HCEC 1CT (cell line): Measurements from ENCODE around the gene ZNF197.
"Not testable (repeated sequence)": the region's sequence is repeated elsewhere in the genome, so short reads cannot be mapped to it uniquely, and the experiment has no call there.

Experiments
- DNase-seq: peaks from one replicate; pipeline ENCODE4 v3.0.0-alpha.2; 2017

Gene ZNF197

DNA sequence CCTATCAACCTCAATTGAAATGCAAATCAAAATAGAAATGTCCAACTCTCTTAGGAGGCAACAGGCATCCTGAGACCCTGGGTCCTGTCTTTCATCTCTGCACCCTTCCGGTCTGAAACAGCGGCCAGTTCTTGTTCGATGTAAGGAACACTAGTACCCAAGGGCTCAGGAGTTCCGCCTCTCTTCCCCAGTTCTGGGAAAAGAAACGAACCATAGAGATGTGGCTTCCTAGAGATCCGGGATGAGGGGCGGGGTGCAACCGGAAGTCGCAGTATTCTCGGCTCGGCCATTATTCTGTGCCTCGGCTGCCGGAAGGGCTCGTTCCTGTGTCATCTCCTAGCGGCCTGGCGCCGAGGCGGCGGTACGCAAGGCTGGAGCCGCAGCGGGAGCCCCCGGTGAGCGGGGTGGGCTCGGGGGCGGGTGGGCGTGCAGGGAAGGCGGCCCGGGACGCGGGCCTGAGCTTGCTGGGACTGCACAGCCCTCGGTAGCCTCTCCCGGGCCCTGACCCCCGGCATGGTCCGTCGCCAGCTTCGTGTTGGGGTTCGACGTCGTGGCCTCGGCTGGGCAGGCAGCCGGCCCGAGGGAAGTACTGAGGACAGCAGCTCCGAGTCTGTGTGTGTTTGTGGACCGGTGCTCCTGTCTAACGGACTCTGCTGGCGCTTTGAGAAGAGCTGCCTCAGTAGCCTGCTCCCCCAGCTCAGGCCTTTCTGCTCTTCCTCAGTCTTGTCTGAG is at the start of gene ZNF197:
TSS of gene ZNF197 (plus strand) at position 288 of the 732 bp plus-strand sequence. CDS start 4,119 bp downstream, outside the sequence.
- peak; percentile 89 for DNase-seq

DNA sequence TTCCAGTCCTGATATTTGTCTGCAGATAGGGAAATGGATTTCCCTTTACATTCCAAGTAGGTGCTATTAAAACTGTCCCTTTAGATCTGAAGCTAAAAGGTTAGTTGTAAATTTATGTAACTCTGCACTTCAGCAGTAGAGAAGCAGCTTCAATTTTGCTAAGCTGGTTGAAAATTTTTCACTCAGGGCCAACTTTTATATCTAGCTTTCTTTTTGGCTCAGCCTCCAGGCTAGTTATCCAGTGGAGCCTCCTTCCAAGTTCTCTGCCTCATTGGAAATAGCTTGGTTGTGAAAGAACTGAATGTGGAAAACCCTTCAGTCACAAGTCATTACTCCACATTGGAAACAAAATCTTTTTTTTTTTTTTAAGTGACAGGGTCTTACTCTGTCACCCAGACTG is 48.2 kb upstream of the ZNF197 start:
- DNase-seq, result no peak

DNA sequence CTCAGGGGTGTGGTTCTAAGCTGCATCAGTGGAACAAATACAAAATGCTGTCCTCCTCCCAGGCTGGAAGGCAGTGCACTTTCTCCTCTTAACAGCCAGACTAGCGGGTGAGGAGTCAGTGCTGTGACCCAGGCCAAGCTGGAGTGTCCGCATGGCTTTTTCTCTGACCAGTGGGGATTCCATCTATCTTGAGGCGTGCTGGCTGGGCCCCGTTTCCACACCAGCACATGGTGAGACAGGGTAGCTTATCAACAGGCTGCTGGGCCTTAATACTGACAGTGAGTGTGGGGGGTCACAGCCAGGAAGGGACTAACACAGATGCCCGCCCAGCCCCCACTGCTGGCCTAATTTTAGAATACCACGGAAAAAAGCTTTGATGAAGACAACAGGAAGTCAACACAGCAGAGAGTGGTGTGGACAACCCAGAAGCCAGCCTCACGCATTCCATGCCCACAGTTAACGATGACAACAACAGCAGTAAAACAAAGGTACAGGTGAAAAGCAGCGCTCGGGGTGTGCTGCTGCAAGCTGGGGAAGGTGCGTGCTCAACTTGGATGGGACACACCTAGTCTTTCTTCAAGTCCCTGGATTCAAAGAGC is 47.4 kb upstream of the ZNF197 start:
- DNase-seq, result not testable (repeated sequence)

DNA sequence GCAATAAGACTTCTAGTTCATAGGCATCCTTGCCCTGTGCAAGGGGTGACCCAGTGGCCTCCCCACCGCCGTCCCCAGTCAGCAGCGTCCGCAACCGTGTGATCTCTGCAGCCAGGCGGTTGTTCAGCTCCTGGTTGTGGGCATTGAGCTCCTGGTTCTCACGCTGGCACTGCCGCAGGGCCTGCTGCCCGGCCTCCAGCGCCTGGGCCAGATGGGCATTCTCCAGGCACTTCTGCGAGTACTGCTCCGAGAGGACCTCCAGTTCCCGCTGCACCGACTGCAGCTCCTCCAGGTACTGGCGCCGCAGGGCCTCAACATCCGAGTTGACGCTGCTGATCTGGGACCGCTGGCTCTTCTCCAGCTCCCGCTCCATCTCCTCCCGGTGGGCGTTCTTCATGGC is 46.5 kb upstream of the ZNF197 start:
- DNase-seq, result not testable (repeated sequence)

DNA sequence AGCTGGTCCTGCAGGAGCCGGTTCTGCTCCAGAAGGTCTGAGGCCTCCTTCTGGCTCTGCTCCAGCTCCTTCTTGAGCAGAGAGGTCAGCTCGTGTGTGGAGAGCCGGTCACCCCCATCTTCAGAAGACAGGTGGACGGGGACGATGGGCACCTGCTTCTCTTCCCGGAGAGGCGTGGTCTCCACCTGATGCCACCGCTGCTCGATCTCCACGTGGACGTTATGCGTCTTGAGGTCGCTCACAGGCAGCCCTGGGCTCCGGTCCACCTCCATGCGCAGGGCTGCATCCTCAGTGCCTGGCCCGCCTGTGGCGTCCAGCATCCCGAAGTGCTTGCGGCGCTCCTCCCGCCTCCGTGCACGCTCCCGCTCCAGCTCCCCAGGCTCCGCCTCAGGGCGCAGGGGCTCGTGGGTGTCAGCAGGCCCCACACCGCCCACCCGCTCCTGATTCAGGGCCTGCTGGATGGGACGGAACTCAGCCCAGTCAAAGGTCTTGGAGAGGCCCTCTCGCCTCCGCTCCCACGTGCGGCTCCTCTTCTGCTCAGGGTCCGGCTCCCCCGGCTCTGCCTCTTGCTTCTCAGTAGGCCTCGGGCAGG is 45.8 kb upstream of the ZNF197 start:
- DNase-seq, result not testable (repeated sequence)

DNA sequence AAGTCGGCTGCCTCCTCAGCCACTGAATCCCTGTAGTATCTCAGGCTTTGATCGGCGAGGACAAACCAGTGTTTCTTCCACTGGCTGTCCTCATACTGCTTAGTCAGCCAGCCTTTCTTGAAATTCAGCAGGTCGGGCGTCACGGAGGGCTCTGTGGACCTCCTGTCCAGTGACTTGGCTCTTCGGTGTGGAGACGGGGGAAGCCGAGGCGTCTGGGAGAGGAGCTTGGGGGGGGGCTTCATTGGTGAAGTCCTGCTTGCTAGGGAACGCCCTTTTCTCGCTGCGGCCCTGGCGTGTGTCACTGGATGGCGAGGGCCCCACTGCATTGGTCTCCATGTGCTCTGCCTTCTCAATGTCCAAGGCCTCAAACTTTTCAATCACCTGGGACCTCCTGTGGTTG is 45.1 kb upstream of the ZNF197 start:
- not testable (repeated sequence) for DNase-seq

DNA sequence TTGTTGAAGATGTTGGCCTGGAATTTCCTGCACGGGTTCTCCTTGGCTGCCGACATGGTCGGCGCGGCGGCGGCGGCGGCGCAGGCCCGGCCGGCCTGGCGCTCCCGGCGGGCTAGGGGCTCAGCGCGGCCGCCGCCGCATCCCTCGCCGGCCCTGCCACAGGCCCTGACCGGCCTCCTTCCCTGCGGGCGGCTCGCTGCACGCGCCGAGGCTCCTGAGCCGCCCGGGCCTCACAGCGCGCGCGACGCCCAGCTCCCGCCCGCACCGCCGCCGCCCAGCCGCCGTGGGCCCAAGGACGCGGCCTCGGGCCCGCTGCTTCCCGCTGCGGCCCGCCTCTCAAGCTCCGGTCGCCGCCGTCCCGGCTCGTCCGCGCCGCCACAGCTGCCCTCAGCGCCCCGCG is 43.9 kb upstream of the ZNF197 start:
- not testable (repeated sequence) for DNase-seq

DNA sequence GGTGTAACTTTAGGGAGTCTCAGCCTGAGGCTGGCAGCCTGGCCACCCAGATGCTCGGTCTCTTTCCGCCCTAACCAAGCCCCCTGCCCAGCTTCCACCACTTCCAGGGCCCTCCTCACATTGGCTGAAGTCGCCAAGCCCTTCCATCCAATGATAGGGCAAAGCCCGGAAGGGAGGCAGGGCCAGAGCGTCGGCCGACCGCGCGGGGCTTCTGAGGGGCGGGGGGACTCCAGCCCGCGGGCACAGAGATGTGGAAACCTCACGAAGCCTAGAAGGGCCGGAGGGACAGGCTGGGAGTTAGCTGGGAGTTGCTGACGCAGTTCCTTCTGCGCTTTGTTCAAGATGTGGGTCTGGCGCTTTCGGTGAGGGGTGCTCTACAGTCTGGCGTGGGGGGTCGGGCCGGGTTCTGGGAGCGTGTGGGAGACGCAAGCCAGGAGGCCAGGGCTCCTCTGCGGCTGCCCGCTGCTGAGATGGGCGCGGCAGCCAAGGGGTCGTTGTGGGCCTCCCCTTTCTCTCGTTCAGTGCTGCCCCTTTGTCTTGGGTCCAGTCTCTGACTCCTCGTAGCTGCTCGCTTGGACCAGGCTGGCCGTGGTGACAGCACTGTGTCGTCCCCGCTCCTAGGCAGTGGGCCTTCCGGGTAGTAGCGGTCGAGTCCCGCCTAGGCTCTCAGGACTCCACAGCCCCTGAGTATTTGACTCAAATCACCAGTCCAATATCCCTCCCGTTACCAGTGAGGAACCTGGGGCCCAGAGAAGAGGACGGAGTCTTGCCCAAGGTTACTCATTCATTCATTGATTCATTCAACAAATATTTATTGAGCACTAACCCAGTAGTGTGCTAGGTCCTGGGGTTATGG is 40.0 kb upstream of the ZNF197 start, which contains the start of gene ZNF660:
TSS of gene ZNF660 (plus strand) at position 319 of the 856 bp plus-strand sequence. CDS start 9,230 bp downstream, outside the sequence.
- peak; percentile 45 for DNase-seq

DNA sequence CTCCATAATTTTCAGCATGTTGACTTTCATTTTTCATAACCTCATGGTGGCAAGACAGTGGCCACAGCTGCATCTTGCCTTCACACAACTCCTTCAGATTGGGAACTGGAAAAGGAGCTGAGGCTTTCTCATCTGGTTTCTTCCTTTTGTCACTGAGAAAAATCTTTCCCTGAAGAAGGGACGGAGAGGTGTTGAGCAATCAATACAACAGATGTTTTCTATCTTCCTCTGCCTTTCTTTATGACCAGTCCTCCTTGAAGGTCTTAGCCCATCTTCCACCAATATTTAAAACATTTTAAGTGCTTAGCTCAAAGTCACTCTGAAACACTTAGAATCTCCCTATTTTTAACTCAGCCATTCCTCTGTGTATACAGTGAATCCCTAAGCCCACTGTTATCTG is 28.2 kb upstream of the ZNF197 start:
- peak; percentile 25 for DNase-seq

DNA sequence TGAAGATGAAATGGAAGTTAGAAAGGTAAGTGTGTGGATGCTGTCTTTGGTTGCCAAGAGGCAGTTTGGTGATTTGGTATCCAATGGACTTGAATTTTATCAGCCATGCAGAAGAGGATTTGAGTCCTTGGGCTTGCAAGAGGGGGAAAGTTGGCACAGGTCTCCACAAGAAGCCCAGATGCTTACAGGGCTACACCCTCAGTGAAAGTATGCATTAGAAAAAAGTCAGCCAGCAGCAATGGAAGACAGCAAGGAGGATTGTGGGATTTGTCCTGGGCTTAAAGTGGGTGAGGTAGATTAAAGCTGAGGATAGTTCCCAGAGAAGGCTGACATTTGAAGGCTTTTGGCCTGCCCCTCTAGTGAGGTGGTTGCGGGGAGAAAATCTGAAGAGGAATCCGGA is 23.1 kb upstream of the ZNF197 start:
- DNase-seq, result no peak

DNA sequence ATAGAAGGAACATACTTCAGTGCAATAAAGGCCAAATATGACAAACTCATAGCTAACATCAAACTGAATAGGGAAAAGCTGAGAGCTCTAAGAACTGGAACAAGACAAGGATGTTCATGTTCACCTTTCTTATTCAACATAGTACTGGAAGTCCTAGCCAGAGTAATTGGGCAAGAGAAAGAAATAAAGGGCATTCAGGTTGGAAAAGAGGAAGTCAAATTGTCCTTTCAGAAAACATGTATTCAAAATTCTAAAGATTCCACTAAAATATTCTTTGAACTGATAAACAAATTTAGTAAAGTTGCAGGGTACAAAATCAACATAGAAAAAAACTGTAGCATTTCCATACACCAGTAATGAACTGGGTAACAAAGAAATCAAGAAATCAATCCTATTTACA is 12.2 kb upstream of the ZNF197 start:
- no peak for DNase-seq

DNA sequence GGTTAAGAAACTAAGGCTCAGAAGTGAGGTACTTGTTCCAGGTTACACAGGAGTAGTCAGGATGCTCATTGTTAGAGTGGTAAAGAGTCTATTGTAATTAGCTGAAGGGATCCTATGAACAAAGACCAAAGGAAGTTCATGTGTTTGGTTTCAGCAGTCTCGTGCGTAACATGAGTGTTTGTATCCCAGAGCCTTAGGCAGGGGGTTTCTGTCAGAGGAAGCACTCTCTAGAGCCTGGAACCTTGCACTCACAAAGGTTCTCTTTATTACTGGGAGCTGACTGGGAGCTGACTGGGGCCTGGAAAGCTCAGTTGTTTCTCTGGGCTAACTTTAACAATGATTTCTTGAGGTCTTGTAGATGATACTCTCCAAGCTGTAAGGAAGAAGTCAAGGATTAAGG is 3.9 kb downstream of the ZNF197 start:
- DNase-seq, result no peak

DNA sequence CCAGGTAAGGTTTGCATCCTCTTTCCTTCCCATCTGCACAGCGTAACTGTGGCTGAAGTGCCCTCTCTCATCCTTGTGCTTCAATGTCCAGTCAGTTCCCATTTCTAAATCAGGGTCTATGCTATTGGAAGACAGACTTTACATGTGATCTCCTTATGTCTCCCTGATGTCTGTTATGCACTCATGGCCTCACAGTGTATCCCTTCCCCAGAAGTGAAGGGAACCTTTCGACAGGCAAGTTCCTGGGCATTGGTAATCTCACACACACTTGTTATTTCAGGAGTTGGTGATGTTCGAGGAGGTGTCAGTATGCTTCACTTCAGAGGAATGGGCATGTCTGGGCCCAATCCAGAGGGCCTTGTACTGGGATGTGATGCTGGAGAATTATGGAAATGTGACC is 7.4 kb downstream of the ZNF197 start:
- DNase-seq, result no peak

DNA sequence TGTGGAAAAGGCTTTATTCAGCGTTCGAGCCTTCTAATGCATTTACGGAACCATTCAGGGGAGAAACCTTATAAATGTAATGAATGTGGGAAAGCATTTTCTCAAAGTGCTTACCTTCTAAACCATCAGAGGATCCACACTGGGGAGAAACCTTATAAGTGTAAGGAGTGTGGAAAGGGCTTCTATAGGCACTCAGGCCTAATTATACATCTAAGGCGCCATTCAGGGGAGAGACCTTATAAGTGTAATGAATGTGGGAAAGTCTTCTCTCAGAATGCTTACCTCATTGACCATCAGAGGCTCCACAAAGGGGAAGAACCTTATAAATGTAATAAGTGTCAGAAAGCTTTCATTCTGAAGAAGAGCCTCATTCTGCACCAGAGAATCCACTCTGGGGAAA is 17.5 kb downstream of the ZNF197 start:
- no peak for DNase-seq

DNA sequence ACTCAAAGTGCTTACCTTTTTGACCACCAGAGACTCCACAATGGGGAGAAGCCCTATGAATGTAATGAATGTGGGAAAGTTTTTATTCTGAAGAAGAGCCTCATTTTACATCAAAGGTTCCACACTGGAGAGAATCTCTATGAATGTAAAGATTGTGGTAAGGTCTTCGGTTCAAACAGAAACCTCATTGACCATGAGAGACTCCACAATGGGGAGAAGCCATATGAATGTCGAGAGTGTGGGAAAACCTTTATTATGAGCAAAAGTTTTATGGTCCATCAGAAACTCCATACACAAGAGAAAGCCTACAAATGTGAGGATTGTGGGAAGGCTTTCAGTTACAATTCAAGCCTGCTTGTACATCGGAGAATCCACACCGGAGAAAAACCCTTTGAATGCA is 18.2 kb downstream of the ZNF197 start:
- no peak for DNase-seq

DNA sequence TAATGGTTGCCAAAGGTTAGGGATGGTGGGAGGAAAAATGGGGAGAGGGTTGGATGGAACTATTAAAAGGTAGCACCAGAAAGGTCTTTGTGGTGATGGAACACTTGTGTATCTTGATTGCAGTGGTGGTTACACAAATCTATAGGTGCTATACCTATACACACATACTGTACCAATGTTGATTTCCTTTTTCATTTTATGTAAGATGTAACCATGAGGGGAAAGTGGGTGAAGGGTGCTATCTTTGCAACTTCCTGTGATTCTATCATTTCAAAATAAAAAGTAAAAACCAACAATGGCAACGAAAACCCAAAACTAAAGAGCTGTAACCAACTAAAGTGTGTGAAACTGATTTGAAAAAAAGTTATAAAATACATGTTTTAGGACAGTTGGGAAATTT is 22.9 kb downstream of the ZNF197 start:
- DNase-seq, result no peak

DNA sequence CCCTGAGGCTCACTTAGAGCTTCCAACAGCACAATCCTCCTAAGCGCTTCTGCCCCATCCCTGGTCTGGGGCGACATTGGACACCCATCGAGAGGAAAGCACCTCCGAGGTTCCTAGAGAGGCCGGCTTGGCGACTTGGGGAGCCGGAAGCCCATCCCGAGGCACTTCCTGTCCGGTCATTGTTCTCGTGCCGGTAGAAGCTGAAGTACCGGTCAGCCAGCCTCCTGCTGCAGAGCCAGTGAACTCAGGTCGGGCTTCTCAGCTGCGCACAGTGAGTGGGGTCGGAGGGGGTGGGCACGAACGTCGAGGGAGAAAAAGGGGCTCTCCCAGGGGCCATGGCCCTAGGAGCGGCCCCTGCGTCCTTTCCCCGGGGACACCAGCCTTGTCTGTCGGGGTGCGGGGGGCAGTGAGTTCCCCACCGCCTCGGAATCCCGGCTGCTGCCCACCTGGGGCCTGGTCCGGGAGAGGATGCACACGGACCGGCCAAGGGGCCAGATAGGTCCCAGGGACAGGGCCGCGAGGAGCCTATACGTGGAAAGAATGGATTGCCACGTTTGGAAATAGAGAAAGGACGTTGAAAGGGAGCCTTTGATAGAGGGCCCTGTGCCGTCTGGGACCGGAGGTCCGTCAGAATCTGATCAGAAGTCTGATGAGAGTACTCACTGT is 23.9 kb downstream of the ZNF197 start, which contains the start of gene ZNF35:
TSS of gene ZNF35 (plus strand) at position 169 of the 666 bp plus-strand sequence. CDS start 2,336 bp downstream, outside the sequence.
- DNase-seq, result peak; percentile 87

DNA sequence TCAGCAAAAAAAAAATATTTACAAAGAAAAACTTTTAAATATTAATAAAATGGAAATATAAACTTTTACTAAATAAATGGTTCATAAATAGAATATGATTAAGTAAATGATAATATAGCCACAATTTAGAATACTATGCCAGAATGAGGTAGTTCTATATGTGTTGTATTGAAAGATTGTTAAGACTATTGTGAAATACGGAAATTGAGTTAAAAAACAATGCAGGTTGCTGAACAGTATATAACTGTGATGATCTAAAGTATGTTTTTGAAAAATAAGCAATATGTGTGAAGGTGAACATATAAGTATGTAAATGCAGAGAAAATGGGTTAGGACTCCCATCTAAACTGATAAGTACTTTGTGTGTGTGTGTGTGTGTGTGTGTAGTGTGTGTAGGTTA is 24.9 kb downstream of the ZNF197 start:
- DNase-seq, result no peak

DNA sequence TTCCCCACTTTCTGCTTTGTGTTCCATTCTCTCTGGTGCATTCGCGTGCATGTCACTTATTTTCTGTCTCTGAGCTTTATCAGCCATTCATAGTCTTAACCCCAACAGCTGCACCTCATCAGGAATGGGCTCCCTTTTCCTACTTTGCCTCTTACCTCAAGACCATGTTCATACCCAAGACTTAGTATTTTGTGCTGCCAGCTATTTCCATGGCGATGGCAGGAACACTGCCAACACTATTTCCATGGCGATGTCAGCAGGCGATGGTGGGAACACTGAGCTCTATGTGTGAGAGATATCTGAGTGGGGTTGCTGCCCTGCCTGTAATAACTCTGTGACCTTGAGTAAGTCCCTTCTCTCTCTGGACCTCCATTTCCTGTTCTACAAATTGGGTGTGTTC is 29.2 kb downstream of the ZNF197 start:
- no peak for DNase-seq

DNA sequence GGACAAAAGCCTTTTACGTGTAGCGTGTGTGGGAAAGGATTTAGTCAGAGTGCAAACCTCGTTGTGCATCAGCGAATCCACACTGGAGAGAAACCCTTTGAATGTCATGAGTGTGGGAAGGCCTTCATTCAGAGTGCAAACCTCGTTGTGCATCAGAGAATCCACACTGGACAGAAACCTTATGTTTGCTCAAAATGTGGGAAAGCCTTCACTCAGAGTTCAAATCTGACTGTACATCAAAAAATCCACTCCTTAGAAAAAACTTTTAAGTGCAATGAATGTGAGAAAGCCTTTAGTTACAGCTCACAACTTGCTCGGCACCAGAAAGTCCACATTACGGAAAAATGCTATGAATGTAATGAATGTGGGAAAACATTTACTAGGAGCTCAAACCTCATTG is 34.2 kb downstream of the ZNF197 start:
- no peak for DNase-seq

DNA sequence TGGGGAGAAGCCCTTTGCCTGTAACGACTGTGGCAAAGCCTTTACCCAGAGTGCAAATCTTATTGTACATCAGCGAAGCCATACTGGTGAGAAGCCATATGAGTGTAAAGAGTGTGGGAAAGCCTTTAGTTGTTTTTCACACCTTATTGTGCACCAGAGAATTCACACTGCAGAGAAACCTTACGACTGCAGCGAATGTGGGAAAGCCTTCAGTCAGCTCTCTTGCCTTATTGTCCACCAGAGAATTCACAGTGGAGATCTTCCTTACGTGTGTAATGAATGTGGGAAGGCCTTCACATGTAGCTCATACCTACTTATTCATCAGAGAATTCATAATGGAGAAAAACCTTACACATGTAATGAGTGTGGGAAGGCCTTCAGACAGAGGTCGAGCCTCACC is 34.6 kb downstream of the ZNF197 start:
- DNase-seq, result no peak

DNA sequence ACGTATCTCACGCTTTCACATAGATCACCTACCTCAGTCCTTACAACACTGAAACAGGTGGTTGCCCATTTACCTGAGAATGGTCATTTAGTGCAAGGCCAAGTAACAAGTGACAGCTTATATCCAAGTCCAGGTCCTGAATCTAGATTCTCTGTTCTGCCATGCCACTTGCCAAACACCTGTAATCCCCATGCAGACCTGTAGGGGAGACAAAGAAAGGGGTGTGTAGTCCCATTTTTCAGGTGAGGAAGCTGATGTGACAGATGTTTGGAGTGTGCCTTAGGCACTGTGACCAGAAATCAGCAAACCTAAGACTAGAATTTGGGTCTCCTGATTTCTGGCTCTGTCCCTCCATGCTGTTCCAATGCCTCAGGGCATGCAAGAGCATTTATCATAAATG is 36.4 kb downstream of the ZNF197 start:
- DNase-seq, result no peak

DNA sequence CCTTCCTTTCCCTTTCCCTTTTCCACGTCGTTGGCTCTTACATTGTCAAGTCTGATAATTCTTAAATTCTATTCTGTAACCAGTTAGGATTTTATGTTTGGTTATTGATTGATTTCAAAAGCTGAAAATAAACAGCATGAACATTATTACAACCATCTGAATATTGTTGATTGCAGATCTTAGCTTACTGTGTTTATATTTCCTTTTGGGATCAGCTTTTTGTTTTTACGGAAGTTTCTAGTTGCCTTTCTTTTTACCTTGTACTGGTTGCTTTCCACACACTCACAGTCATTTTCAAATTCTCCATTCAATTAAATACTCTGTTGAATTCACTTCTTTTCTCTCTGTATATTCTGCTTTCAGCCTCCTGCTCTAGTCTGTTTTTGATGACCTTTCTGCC is 40.3 kb downstream of the ZNF197 start:
- no peak for DNase-seq
